Tongue (tissue), 2 donors: Measurements from ENCODE around the gene DCXR. TPM values are rescaled to one million over a fixed set of nuclear protein-coding genes. Genes with fewer than 3 reads are reported as not detected.

Experiments used
- DNase-seq: peaks from one replicate; pipeline ENCODE4 v3.0.0-alpha.2; 2015
- total RNA-seq: library from RNA; depleted of rRNA; stranded (reverse); fragments of >200 nt; gene quantifications from one replicate; pipeline ENCODE4 v1.2.3, GENCODE V29; 2014

DCXR gene
- total RNA-seq, 1 donor from 2014 or later: 36.7 TPM

- DNase-seq: no peak
Measured at GRCh38 chr17:82055023-82055964, 17.8 kb upstream of the DCXR start.

- DNase-seq: no peak
Measured at GRCh38 chr17:82054351-82055022, 17.0 kb upstream of the DCXR start.

GRCh38 chr17:82053556-82054263, 16.2 kb upstream of the DCXR start:
- DNase-seq: no peak

GRCh38 chr17:82053130-82053529, 15.6 kb upstream of the DCXR start:
- no peak for DNase-seq

GRCh38 chr17:82052638-82053059, 15.2 kb upstream of the DCXR start:
- DNase-seq: no peak

GRCh38 chr17:82051776-82052637, 14.5 kb upstream of the DCXR start, which contains the start of the genes GPS1 and RFNG:
TSS of gene GPS1 (plus strand) at chr17:82051898. CDS start at chr17:82051932, 34 bp downstream.
TSS of gene RFNG (minus strand) at chr17:82051811. CDS start at chr17:82051766, 45 bp downstream.
- DNase-seq: peak; percentile 82

- no peak for DNase-seq
Measured at GRCh38 chr17:82050761-82051641, 13.5 kb upstream of the DCXR start.

GRCh38 chr17:82050152-82050760, 12.8 kb upstream of the DCXR start:
- DNase-seq: no peak

GRCh38 chr17:82049521-82049971, 12.0 kb upstream of the DCXR start:
- DNase-seq: no peak

GRCh38 chr17:82049106-82049505, 11.6 kb upstream of the DCXR start:
- no peak for DNase-seq

- no peak for DNase-seq
Measured at GRCh38 chr17:82048571-82048971, 11.1 kb upstream of the DCXR start.

- no peak for DNase-seq
Measured at GRCh38 chr17:82047914-82048570, 10.5 kb upstream of the DCXR start.

GRCh38 chr17:82047379-82047778, 9.9 kb upstream of the DCXR start:
- DNase-seq: no peak

GRCh38 chr17:82046903-82047302, 9.4 kb upstream of the DCXR start:
- DNase-seq: no peak

- no peak for DNase-seq
Measured at GRCh38 chr17:82045936-82046484, 8.5 kb upstream of the DCXR start.

GRCh38 chr17:82043507-82043906, 6.0 kb upstream of the DCXR start:
- DNase-seq: no peak

- DNase-seq: no peak
Measured at GRCh38 chr17:82042649-82043048, 5.2 kb upstream of the DCXR start.

- DNase-seq: no peak
Measured at GRCh38 chr17:82041144-82041814, 3.8 kb upstream of the DCXR start.
